ENCODE measurements around the gene CLEC16A.

DNA sequence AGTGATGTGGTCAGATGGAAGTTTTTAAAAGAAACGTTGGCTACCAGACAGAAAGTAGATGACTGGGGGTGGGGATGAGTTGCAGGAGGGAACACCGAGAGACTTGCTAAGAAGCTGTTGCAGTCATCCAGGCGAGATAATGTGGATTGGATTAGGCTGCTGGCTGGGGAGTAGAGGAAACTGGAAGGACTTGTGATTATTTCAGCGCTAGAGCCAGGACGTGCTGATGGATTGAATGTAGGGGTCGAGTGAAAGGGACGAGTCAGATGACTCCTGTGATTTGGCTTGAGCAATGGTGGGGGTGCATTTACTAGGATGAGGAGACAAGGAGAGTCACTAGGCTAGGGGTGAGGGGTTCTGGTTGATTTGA is 88.5 kb downstream of the CLEC16A start:
- TF ChIP-seq POLR2AphosphoS5 (IDR thresholded peaks at IDR 0.05; ENCODE audit: low read depth, low read length) (no peak), POLR2A (IDR thresholded peaks at IDR 0.05; ENCODE audit: low read depth, low read length) (no peak)

Data from GM12891 (cell line).